GM21825 (cell line): ENCODE results near the gene UPK3B.
"Not testable (repeated sequence)": the region's sequence is repeated elsewhere in the genome, so short reads cannot be mapped to it uniquely, and the experiment has no call there.

Experiments used
- ATAC-seq: cut with Tn5 transposase; IDR thresholded peaks from one replicate; pipeline ENCODE4 v1.9.1; 2021; ENCODE audit warnings: mild to moderate bottlenecking, moderate library complexity; ENCODE audit not compliant: unreplicated experiment

UPK3B gene

DNA sequence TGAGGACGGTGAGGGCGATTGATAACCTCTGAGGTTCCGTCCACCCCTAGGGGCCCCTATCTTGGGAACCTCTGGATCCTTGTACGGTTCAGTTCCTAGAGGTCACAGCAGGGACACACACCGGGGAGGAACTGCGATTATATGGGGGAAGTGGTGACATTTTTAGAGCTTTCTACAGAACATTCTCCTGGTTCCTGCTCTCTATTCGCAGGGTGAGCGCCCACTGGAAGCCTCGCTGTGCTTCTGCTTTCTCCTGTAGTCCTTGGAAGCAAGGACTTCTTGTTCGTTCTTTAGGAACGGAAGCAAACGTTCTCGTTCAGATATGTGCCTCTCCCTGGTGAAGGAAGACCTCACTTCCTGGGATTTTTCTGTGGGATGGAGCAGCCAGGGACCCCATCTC, 22.4 kb upstream of the UPK3B start:
- ATAC-seq = not testable (repeated sequence)

- ATAC-seq = not testable (repeated sequence)
Observed at GRCh38 chr7:76492139-76492538, 18.2 kb upstream of the UPK3B start.

DNA sequence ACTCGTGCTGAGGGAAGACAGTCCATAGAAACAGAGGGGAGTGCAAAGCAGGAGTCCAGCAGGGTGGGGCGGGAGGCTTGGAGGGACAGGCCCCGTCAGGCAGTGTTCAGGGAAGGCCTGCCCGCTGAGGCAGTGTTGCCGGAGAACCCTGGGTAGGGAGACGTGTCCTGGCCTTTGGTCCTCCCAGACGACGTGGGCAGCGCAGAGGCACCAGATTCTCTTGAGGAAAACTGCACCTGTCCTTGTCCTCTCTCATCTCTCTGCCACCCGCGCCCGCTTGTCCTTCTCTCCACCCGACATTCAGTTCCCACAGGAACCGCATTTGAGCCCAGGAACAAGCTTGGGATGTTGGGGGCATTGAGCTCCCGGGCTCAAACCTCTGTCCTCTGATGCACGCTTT, 14.6 kb upstream of the UPK3B start:
- not testable (repeated sequence) for ATAC-seq

- ATAC-seq = not testable (repeated sequence)
Observed at GRCh38 chr7:76497918-76498582, 12.3 kb upstream of the UPK3B start.

- ATAC-seq = not testable (repeated sequence)
Observed at GRCh38 chr7:76498583-76499200, 11.7 kb upstream of the UPK3B start.

GRCh38 chr7:76499201-76499923, 11.0 kb upstream of the UPK3B start:
- ATAC-seq = not testable (repeated sequence)

DNA sequence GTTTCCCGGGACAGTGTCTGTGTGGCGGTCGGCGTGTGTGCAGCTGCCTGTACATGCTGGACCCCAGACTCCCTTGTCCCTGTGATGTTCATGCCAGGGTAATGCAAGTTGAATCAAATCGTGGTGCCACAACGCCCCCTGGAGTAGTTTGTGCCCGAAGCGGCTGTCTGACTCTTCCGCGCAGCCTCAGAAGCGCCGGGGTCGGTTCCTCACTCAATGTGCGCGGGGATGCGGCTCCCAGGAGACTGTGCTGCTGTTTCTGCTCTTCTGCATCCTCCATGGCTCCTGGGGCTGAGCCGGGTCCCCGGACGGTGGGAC, 10.5 kb upstream of the UPK3B start:
- not testable (repeated sequence) for ATAC-seq

GRCh38 chr7:76502224-76502623, 8.1 kb upstream of the UPK3B start:
- not testable (repeated sequence) for ATAC-seq

GRCh38 chr7:76502836-76503235, 7.5 kb upstream of the UPK3B start:
- not testable (repeated sequence) for ATAC-seq

DNA sequence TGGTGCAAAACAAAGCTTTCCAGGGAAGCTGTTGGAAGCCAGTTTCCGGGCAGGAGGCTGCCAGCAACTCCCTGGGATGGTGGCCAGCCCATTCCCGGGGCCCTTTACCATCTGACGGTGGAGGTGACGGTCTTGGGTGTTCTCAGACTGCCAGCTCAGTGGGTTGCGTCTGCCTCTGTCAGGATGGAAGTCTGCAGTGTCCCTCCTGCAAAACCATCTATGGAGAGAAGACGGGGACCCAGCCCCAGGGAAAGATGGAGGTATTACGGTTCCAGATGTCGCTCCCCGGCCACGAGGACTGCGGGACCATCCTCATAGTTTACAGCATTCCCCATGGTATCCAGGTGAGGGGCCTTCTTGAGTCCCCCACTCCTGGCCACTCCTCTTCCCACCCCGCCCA, 7.1 kb upstream of the UPK3B start:
- not testable (repeated sequence) for ATAC-seq

GRCh38 chr7:76504351-76505167, 5.8 kb upstream of the UPK3B start:
- ATAC-seq = not testable (repeated sequence)

- ATAC-seq = no peak
Observed at GRCh38 chr7:76505168-76506080, 4.9 kb upstream of the UPK3B start.

GRCh38 chr7:76506081-76506440, 4.3 kb upstream of the UPK3B start:
- ATAC-seq = no peak

DNA sequence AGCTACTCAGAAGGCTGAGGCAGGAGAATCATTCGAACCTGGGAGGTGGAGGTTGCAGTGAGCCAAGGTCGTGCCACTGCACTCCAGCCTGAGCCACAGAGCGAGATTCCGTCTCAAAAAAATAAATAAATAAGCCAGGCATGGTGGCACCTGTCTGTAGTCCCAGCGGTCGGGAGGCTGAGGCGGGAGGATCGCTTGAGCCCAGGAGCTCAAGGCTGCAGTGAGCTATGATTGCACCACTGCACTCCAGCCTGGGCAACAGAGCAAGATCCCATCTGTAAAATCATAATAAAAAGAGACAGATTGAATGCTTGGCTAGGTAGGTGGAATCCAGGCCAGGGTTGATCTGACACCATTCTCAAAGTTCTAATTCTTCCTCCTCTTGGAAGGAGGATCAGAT, 3.7 kb upstream of the UPK3B start:
- not testable (repeated sequence) for ATAC-seq

DNA sequence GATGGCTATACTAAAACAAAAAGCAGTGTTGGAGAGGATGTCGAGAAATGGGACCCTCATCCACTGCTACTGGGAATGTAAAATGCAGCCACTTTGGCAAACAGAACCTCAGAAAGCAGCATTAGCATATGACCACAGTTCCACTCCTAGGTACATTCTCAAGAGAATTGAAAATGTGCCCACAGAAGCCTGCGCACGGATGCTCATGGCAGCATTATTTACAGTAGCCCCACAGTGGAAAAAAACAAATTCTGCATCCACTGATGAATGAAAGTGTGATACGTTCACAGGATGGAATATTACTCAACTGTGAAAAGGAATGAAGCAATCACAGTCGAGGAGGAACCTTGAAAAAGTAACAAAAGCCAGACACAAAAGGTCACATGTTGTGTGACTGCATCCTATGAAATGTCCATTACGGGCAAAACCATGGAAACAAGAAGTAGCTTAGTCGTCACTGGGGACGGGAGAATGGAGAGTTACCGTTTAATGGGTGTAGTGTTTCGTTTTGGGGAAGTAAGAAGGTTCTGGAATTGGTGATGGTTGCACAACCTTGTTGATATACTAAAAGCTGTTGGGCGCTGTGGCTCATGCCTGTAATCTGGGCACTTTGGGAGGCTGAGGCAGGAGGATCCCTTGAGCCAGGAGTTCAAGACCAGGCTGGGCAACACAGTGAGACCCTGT, 2.5 kb upstream of the UPK3B start:
- ATAC-seq = no peak

GRCh38 chr7:76511200-76511910, 1.0 kb downstream of the UPK3B start:
- not testable (repeated sequence) for ATAC-seq

DNA sequence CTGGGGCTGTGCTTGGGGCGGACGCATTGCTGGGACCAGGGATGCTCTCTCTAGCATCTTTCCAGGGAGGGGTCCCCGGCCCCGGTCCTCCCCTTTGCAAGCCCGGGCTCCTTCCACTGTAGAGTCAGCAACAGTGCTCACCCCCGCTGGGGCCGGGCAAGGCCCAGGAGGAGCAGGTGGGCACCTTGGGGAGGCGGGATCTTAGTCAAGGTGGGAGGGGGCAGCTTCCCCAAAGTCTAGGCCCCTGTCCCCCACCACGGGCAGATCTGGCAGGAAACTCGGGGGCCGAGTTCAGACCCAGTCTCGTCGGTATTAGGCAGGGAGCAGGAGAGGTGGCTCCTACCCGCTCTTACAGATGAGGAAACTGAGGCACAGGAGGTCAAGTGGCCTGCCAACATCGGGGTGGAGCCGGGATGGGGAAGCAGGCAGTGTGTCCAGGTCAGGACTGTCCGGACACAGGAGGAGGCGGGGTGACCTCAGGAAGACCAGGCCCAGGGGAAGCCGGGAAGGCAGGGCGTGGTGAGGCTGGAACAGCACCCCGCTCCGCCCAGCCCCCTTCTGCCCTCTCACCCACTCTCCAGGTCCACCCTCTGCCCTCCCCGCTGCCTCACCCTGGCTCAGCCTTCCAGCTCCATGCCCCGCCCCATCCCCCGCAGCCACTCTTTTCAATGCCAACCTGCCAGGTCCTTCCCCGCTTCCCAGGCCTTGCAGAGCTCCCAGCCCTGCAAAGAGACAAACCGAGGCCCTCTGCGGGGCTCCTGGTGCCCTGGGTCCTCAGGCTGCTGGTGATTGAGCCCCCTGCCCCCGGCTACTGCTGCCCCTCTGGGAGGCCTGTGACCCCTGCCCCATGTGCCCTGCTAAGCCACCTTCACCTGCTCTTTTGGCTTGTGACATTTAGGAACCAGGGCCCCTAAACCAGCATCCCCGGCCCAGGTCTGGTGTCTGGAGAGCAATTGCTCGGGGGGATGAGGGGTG, 1.8 kb downstream of the UPK3B start:
- ATAC-seq = not testable (repeated sequence)
